Motor neuron (in vitro differentiated cells): ENCODE results near the gene TSR2. TPM values are rescaled to one million over a fixed set of nuclear protein-coding genes. Genes with fewer than 3 reads are reported as not detected.

Source experiments
- ATAC-seq, 8 experiments: fragments of 200-7000 bp; cut with Tn5 transposase; replicated peaks in 6 of 8; 2 replicates each; pipeline ENCODE4 v1.8.0; 2021; ENCODE audit warnings: mild to moderate bottlenecking in 8 of 8, moderate library complexity in 8 of 8
- H3K27ac ChIP-seq, 2 donors: fragments of 250-450 bp; sonication (Bioruptor Pico); 2 replicates each; pipeline ENCODE4 v1.9.0; 2021; ENCODE audit warnings: antibody characterized with exemption in 2 of 2, mild to moderate bottlenecking in 2 of 2, moderate library complexity in 1 of 2
- H3K4me1 ChIP-seq, 2 donors: fragments of 250-450 bp; sonication (Bioruptor Pico); replicated peaks in 1 of 2; 2 replicates each; pipeline ENCODE4 v1.6.1; 2021; ENCODE audit warnings: antibody characterized with exemption in 2 of 2, mild to moderate bottlenecking in 2 of 2, moderate library complexity in 1 of 2
- H3K4me3 ChIP-seq, 5 donors: fragments of 250-450 bp; sonication (Bioruptor Pico); 2 replicates each; pipeline ENCODE4 v1.9.0; 2021; ENCODE audit warnings: antibody characterized with exemption in 5 of 5, mild to moderate bottlenecking in 5 of 5, moderate library complexity in 4 of 5
- WGBS, 10 experiments: fragments of 450-650 bp; shearing (Covaris generic); methylation state at CpG; one replicate each; pipeline ENCODE4 v1.0.0; 2022; 5-methylcytosine and 5-hydroxymethylcytosine counted together
- in situ Hi-C, 9 experiments: fragments of 400-800 bp; cut with MboI; loops; one replicate each; pipeline ENCODE4 v1.15.0; 2021; ENCODE audit warnings: low sequenced_read_pairs in 9 of 9, low pct_unique_long_range_greater_than_20kb in 2 of 9; ENCODE audit not compliant: unreplicated experiment in 9 of 9
- total RNA-seq, 8 experiments: library from RNA; unstranded; fragments of 300-600 nt; gene quantifications; 2 replicates each; pipeline versions ENCODE4 v1.2.3 to v1.2.4, GENCODE V29; 2022

Gene TSR2
- total RNA-seq, 8 experiments from 2014 or later: 21.5 to 43.1 (median 25.0) TPM

GRCh38 chrX:54435121-54435520 lies 5.1 kb upstream of the TSR2 start:
- peak overlapping the region in 1 of 2 donors; percentile 46 for H3K27ac ChIP-seq
- in situ Hi-C loops: no loop called here
- no peak overlapping the region for H3K4me3 ChIP-seq
- WGBS, 10 experiments: 20% methylated on average over 1 of the region's 2 CpGs; no CpG with 5 or more reads in 9 of the 10 experiments
- H3K4me1 ChIP-seq: peaks cover 0 to 7% of the 10 kb centered on the region in 2 donors
- no peak for ATAC-seq

- Histone ChIP-seq H3K27ac (no peak overlapping the region), H3K4me1 (peaks cover 0 to 5% of the 10 kb centered on the region in 2 donors), H3K4me3 (no peak overlapping the region)
- in situ Hi-C loops: no loop called here
- no peak for ATAC-seq
Observed at GRCh38 chrX:54442790-54443189, 2.6 kb downstream of the TSR2 start.

- no peak overlapping the region for H3K27ac ChIP-seq
- in situ Hi-C loops: no loop called here
- ATAC-seq: no peak
- peaks cover 0 to 5% of the 10 kb centered on the region in 2 donors for H3K4me1 ChIP-seq
- H3K4me3 ChIP-seq: no peak overlapping the region
- 55% methylated on average over 4 of the region's 6 CpGs; no CpG with 5 or more reads in 9 of the 10 experiments for WGBS, 10 experiments
Observed at GRCh38 chrX:54444752-54445151, 4.5 kb downstream of the TSR2 start.

GRCh38 chrX:54446084-54446483 lies 5.9 kb downstream of the TSR2 start:
- in situ Hi-C loops: no loop called here
- H3K27ac ChIP-seq: no peak overlapping the region
- WGBS, 10 experiments: no CpG with 5 or more reads among the region's 17 CpGs
- peak in 1 of 8 experiments; percentile 20 for ATAC-seq
- no peak overlapping the region for H3K4me3 ChIP-seq
- H3K4me1 ChIP-seq: peaks cover 0 to 5% of the 10 kb centered on the region in 2 donors

- Histone ChIP-seq H3K4me3 (no peak overlapping the region), H3K4me1 (no peaks in the 10 kb centered on the region), H3K27ac (no peak overlapping the region)
- peak in 2 of 8 experiments; percentile 26 to 47 for ATAC-seq
- 53 to 71% (median 60%) methylated on average over 1 to 3 of the region's 5 CpGs; no CpG with 5 or more reads in 7 of the 10 experiments for WGBS, 10 experiments
- in situ Hi-C loops: no loop called here
Observed at GRCh38 chrX:54447461-54447860, 7.3 kb downstream of the TSR2 start.

- no peak for ATAC-seq
- Histone ChIP-seq H3K4me1 (no peaks in the 10 kb centered on the region), H3K4me3 (no peak overlapping the region), H3K27ac (no peak overlapping the region)
- in situ Hi-C loops: no loop called here
Observed at GRCh38 chrX:54449929-54450328, 9.7 kb downstream of the TSR2 start.

GRCh38 chrX:54452920-54453319 lies 12.7 kb downstream of the TSR2 start:
- in situ Hi-C loops: no loop called here
- Histone ChIP-seq H3K4me3 (no peak overlapping the region), H3K4me1 (no peaks in the 10 kb centered on the region), H3K27ac (no peak overlapping the region)
- ATAC-seq: peak; percentile 33 to 100 (median 92)
- WGBS, 10 experiments: 0 to 80% (median 67%) methylated on average over 1 of the region's 2 CpGs; no CpG with 5 or more reads in 7 of the 10 experiments

- 40 to 96% methylated on average over 7 to 8 of the region's 21 CpGs; no CpG with 5 or more reads in 8 of the 10 experiments for WGBS, 10 experiments
- H3K4me1 ChIP-seq: no peaks in the 10 kb centered on the region
- no peak overlapping the region for H3K4me3 ChIP-seq
- no peak for ATAC-seq
- in situ Hi-C loops: no loop called here
- H3K27ac ChIP-seq: no peak overlapping the region
Observed at GRCh38 chrX:54470054-54470760, 30.0 kb downstream of the TSR2 start.

- in situ Hi-C loops: no loop called here
- WGBS, 10 experiments: 39 to 100% (median 50%) methylated on average over 1 to 2 of the region's 10 CpGs; no CpG with 5 or more reads in 7 of the 10 experiments
- H3K4me1 ChIP-seq: peaks cover 0 to 2% of the 10 kb centered on the region in 2 donors
- peak in 1 of 8 experiments; percentile 21 for ATAC-seq
- no peak overlapping the region for H3K4me3 ChIP-seq
- no peak overlapping the region for H3K27ac ChIP-seq
Observed at GRCh38 chrX:54473993-54474859, 34.0 kb downstream of the TSR2 start.

GRCh38 chrX:54479136-54480111 lies 39.2 kb downstream of the TSR2 start:
- WGBS, 10 experiments: 0 to 12% (median 0%) methylated on average over 1 to 9 of the region's 9 CpGs; no CpG with 5 or more reads in 7 of the 10 experiments
- Histone ChIP-seq H3K4me1 (peaks cover 5 to 16% of the 10 kb centered on the region in 2 donors), H3K4me3 (no peak overlapping the region), H3K27ac (no peak overlapping the region)
- in situ Hi-C loops: no loop called here
- no peak for ATAC-seq

- in situ Hi-C loops: no loop called here
- H3K27ac ChIP-seq: peak overlapping the region; percentile 68 to 78
- H3K4me1 ChIP-seq: peaks cover 5 to 16% of the 10 kb centered on the region in 2 donors
- ATAC-seq: peak in 1 of 8 experiments; percentile 71
- WGBS, 10 experiments: 0 to 33% methylated on average over 1 to 3 of the region's 21 CpGs; no CpG with 5 or more reads in 8 of the 10 experiments
- no peak overlapping the region for H3K4me3 ChIP-seq
Observed at GRCh38 chrX:54482839-54483593, 42.8 kb downstream of the TSR2 start.

- Histone ChIP-seq H3K27ac (no peak overlapping the region), H3K4me1 (peaks cover 5 to 16% of the 10 kb centered on the region in 2 donors), H3K4me3 (no peak overlapping the region)
- no peak for ATAC-seq
- 53 to 80% methylated on average over 1 to 7 of the region's 9 CpGs; no CpG with 5 or more reads in 8 of the 10 experiments for WGBS, 10 experiments
- in situ Hi-C loops: no loop called here
Observed at GRCh38 chrX:54483946-54484345, 43.7 kb downstream of the TSR2 start.
